HG02642 (cell line): ENCODE data around the gene KCNH3.

Source experiments
- ATAC-seq: cut with Tn5 transposase; IDR thresholded peaks from one replicate; pipeline ENCODE4 v1.9.1; 2021; ENCODE audit warnings: mild to moderate bottlenecking; ENCODE audit not compliant: unreplicated experiment, poor library complexity

Gene KCNH3

DNA sequence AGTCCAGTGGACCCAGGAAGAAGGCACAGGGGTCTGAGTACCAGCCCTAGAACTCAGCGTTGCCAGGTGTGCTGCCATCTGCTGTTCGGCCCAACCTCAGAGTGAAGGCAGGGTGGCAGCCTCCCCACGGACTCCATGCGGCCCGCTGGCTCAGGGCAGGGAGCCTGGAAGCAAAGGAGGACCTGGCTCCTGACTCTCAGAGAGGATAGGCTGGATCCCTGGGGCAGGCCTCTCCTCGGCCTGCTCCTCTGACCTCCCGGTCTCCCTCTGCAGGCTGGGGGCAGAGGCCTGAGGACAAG is 19.0 kb downstream of the KCNH3 start:
- no peak for ATAC-seq

- no peak for ATAC-seq
These were observed 19.7 kb downstream of the KCNH3 start for GRCh38 chr12:49558526-49558925.

GRCh38 chr12:49559011-49559675 is 20.3 kb downstream of the KCNH3 start:
- no peak for ATAC-seq

DNA sequence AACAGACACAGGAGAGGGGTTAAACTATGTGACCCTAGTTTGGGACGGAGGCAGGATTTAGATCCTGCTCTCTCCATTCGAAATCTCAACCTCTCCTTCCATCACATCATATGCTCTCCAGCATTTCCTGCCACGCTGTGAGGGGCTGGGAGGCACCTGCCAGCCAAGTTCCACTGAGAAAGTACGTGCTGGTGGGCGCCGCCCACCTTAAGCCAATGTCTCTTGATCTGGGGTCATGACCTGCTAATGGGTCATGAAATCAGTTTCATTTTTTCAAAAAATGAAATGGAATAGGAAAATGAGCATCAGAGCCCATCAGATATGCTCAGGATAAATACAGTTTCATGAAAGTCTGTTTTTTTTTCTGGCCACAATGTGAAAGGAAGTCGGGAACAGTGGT is 21.9 kb downstream of the KCNH3 start:
- ATAC-seq = no peak

GRCh38 chr12:49562233-49562632 is 23.4 kb downstream of the KCNH3 start:
- ATAC-seq = no peak

- ATAC-seq = no peak
These were observed 24.0 kb downstream of the KCNH3 start for GRCh38 chr12:49562831-49563230.

GRCh38 chr12:49563951-49564685 is 25.3 kb downstream of the KCNH3 start:
- ATAC-seq = no peak

GRCh38 chr12:49564686-49565405 is 26.0 kb downstream of the KCNH3 start:
- no peak for ATAC-seq

GRCh38 chr12:49565406-49566265 is 26.8 kb downstream of the KCNH3 start:
- no peak for ATAC-seq

- ATAC-seq = no peak
These were observed 27.5 kb downstream of the KCNH3 start for GRCh38 chr12:49566361-49566760.

- peak; percentile 8 for ATAC-seq
These were observed 28.4 kb downstream of the KCNH3 start for GRCh38 chr12:49567302-49567610.

- peak; percentile 88 for ATAC-seq
These were observed 29.0 kb downstream of the KCNH3 start, which contains the start of gene MCRS1 for GRCh38 chr12:49567611-49568441. MCRS1 (minus strand) TSS chr12:49568142; CDS start chr12:49566731, 1,411 bp downstream.

DNA sequence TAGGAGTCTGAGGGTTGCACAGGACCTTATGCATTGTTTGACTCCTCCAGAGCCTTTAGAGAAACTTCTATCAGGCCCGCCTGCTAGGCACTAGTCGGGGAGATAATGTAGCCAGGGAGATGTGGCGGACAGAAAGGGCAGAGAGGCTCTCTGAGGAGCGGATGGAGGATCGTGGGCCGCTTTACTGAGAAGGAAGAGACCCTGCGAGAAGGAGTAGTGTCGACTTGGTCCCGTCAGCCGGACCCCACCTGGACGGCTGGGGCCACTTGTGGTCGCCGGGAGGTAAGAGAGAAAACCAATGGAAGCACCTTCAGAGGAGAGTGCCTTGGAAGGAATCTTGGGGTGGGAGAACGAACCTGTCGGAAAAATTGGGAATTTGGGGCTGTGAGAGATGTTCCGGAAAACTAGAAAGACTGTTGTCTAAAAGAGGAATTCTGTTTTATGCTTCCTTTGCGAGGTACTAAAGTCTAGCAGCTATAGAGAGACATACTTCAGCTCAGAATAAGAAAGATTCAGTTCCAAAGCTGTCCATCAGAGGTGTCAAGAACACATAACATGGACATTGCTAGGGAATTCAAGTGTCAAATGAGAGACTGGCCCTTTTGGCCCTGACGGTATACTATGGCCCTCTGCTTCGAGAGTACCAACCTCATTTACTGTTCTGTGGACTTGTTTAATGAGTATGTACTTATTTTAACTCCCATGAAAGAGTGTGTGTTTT is 29.8 kb downstream of the KCNH3 start:
- ATAC-seq = peak; percentile 20

GRCh38 chr12:49577589-49578315 is 38.9 kb downstream of the KCNH3 start:
- no peak for ATAC-seq

- no peak for ATAC-seq
These were observed 39.8 kb downstream of the KCNH3 start for GRCh38 chr12:49578471-49579112.

- no peak for ATAC-seq
These were observed 42.0 kb downstream of the KCNH3 start for GRCh38 chr12:49580572-49581535.

DNA sequence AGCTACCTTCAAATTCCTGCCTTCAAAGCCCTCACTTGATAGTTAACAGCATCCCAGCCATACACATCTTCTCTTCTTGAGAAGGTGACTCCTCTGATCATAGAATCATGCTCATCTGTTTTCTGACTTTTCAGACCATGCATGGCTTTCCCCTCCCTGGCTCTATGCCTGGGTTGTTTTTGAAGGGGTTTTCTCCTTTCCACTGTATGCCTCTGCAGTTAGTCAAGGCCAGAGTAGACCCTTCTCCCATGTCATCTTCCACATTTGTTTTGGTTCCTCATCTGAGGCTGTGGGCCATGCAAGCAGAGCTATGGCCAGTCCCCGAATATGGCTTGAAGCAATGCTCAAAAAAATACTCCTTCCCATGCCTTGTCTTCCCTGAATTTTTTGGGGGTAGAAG is 43.4 kb downstream of the KCNH3 start:
- ATAC-seq = no peak
